Liver (tissue), 3 donors: ENCODE results near the gene CDH22.

Experiments
- ATF3 ChIP-seq: IDR thresholded peaks from 2 replicates; pipeline ENCODE4 v1.6.1; 2016; ENCODE audit warnings: antibody characterized with exemption
- FOXA1 ChIP-seq: IDR thresholded peaks from 2 replicates; pipeline ENCODE4 v1.6.1; 2016; ENCODE audit warnings: antibody characterized with exemption
- RAD21 ChIP-seq, 2 donors: IDR thresholded peaks; 2 replicates each; pipeline ENCODE4 v1.6.1; 2016; ENCODE audit warnings: antibody characterized with exemption in 2 of 2, mild to moderate bottlenecking in 2 of 2
- TF ChIP-seq, protein P1 (sequence below): fragments of 150-350 bp; IDR thresholded peaks from 2 replicates; pipeline ENCODE4 v1.5.1; 2017; ENCODE audit warnings: improper control_type of control experiment, low read depth, low read length; ENCODE audit not compliant: missing input control
- donor health status: healthy.
- donor health status: healthy.

DNA sequence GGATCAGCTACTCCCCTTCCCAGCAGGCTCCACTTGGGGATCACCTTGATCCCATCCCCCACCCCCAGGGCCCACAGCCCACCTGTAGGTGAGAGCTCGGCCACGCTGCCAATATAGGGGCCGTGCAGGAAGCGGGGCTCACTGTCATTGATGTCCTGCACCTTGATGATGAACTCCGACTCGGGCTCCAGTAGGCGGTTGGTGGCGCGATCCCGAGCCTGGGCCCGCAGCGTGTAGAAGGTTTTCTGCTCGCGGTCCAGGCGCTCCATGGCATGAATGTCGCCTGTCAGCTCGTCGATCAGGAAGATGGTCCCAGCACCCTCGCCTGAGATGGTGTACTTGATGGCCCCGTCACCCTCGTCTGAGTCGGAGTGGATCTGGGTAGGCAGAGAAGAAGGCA lies 67.4 kb downstream of the CDH22 start:
- TF ChIP-seq, protein P1, sequence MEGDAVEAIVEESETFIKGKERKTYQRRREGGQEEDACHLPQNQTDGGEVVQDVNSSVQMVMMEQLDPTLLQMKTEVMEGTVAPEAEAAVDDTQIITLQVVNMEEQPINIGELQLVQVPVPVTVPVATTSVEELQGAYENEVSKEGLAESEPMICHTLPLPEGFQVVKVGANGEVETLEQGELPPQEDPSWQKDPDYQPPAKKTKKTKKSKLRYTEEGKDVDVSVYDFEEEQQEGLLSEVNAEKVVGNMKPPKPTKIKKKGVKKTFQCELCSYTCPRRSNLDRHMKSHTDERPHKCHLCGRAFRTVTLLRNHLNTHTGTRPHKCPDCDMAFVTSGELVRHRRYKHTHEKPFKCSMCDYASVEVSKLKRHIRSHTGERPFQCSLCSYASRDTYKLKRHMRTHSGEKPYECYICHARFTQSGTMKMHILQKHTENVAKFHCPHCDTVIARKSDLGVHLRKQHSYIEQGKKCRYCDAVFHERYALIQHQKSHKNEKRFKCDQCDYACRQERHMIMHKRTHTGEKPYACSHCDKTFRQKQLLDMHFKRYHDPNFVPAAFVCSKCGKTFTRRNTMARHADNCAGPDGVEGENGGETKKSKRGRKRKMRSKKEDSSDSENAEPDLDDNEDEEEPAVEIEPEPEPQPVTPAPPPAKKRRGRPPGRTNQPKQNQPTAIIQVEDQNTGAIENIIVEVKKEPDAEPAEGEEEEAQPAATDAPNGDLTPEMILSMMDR: no peak
- TF ChIP-seq RAD21 (IDR thresholded peaks at IDR 0.05) (no peak), FOXA1 (no peak), ATF3 (no peak)
